Keratinocyte (primary cell): ENCODE data around the gene ARHGEF37. TPM values are rescaled to one million over a fixed set of nuclear protein-coding genes. Genes with fewer than 3 reads are reported as not detected.
"Not testable (repeated sequence)": the region's sequence is repeated elsewhere in the genome, so short reads cannot be mapped to it uniquely, and the experiment has no call there.

Experiments
- DNase-seq: peaks from one replicate; pipeline ENCODE4 v3.0.0-alpha.2; 2011; ENCODE audit warnings: low read depth, missing footprints, low spot score
- FAIRE-seq: peaks from 2 replicates; lab custom pipeline; 2011; peaks lifted over from hg19 to GRCh38; lab: Jason Lieb, UNC
- H2AFZ ChIP-seq: 2 replicates; pipeline ENCODE4 v1.6.0; 2012; ENCODE audit warnings: low read length, control low read depth, inconsistent platforms; ENCODE audit not compliant: control insufficient read depth
- H3K27ac ChIP-seq: 2 replicates; pipeline ENCODE4 v1.5.1; 2011; ENCODE audit warnings: low read length; ENCODE audit not compliant: control insufficient read depth, insufficient read depth
- H3K27me3 ChIP-seq: 3 replicates; pipeline ENCODE4 v1.6.0; 2011; ENCODE audit warnings: low read length; ENCODE audit not compliant: control insufficient read depth, insufficient read depth; ENCODE audit errors: extremely low read depth
- H3K36me3 ChIP-seq, 2 experiments: 2 replicates in 1 of 2; 3 replicates in 1 of 2; pipeline ENCODE4 v1.5.1; 2011; ENCODE audit warnings: low read length in 2 of 2, mild to moderate bottlenecking in 1 of 2; ENCODE audit not compliant: control insufficient read depth in 2 of 2, insufficient read depth in 2 of 2; ENCODE audit errors: extremely low read depth in 1 of 2
- H3K4me1 ChIP-seq: 3 replicates; pipeline ENCODE4 v1.5.1; 2011; ENCODE audit warnings: low read length; ENCODE audit not compliant: control insufficient read depth, insufficient read depth; ENCODE audit errors: extremely low read depth
- H3K4me2 ChIP-seq: 3 replicates; pipeline ENCODE4 v1.6.0; 2011; ENCODE audit warnings: low read depth, low read length; ENCODE audit not compliant: control insufficient read depth, insufficient read depth; ENCODE audit errors: extremely low read depth
- H3K4me3 ChIP-seq, 3 experiments: fragments of 200-600 bp in 1 of 3; sonication (generic) in 1 of 3; 2 replicates in 2 of 3; 3 replicates in 1 of 3; pipeline ENCODE4 v1.5.1; 2011 to 2016; ENCODE audit warnings: low read length in 3 of 3, mild to moderate bottlenecking in 3 of 3, control low read depth in 2 of 3, inconsistent platforms in 1 of 3, low read depth in 1 of 3, mixed read lengths in 1 of 3, mixed run types in 1 of 3, moderate library complexity in 1 of 3; ENCODE audit not compliant: control insufficient read depth in 2 of 3, insufficient read depth in 2 of 3; ENCODE audit errors: extremely low read depth in 1 of 3
- H3K79me2 ChIP-seq: 2 replicates; pipeline ENCODE4 v1.6.0; 2012; ENCODE audit warnings: low read length; ENCODE audit not compliant: control insufficient read depth, insufficient read depth
- H3K9ac ChIP-seq: 3 replicates; pipeline ENCODE4 v1.6.0; 2011; ENCODE audit warnings: low read length; ENCODE audit not compliant: control insufficient read depth, insufficient read depth; ENCODE audit errors: extremely low read depth
- H3K9me1 ChIP-seq: 3 replicates; pipeline ENCODE4 v1.6.0; 2011; ENCODE audit warnings: low read length; ENCODE audit not compliant: control insufficient read depth, insufficient read depth; ENCODE audit errors: extremely low read depth
- H3K9me3 ChIP-seq: 2 replicates; pipeline ENCODE4 v1.5.1; 2012; ENCODE audit warnings: low read depth, low read length; ENCODE audit not compliant: control insufficient read depth
- H4K20me1 ChIP-seq: 3 replicates; pipeline ENCODE4 v1.6.0; 2011; ENCODE audit warnings: low read length; ENCODE audit not compliant: control insufficient read depth, insufficient read depth; ENCODE audit errors: extremely low read depth
- CTCF ChIP-seq, 3 experiments: IDR thresholded peaks in 1 of 3; conservative IDR thresholded peaks in 1 of 3; optimal IDR thresholded peaks in 1 of 3; 2 replicates in 2 of 3; 3 replicates in 1 of 3; pipeline versions ENCODE3 to v1.5.1; 2011; ENCODE audit warnings: low read length in 3 of 3, mild to moderate bottlenecking in 3 of 3, moderate library complexity in 2 of 3, control low read depth in 1 of 3, inconsistent platforms in 1 of 3; ENCODE audit not compliant: insufficient read depth in 2 of 3; ENCODE audit errors: extremely low read depth in 1 of 3
- EZH2 ChIP-seq: IDR thresholded peaks from one replicate; pipeline ENCODE4 v1.6.1; 2012; ENCODE audit warnings: inconsistent platforms, mild to moderate bottlenecking, low read length, moderate library complexity
- dilution Hi-C: fragments of 300-500 bp; cut with MboI; formaldehyde crosslinking; loops from one replicate; pipeline ENCODE4 v1.7.0; 2020; ENCODE audit warnings: low sequenced_read_pairs; ENCODE audit not compliant: extremely low pct_ligation_motif_present
- polyA plus RNA-seq, 5 experiments: library from polyadenylated mRNA; depleted of rRNA in 3 of 5; stranded (reverse) in 3 of 5; stranded (forward) in 1 of 5; unstranded in 1 of 5; fragments of >200 nt; gene quantifications; 1 replicate in 1 of 5; 2 replicates in 3 of 5; 3 replicates in 1 of 5; pipeline versions ENCODE4 v1.2.1 to v1.2.3, GENCODE V29; 2011 to 2012; ENCODE audit warnings: missing spikeins in 2 of 5, low read depth in 1 of 5, low replicate concordance in 1 of 5

ARHGEF37 gene
- polyA plus RNA-seq, 1 donor (not counting 4 experiments of a cell fraction or from before 2014, with no cell fraction given), result 8.7 TPM

- no peak for FAIRE-seq
- TF ChIP-seq EZH2 (no peak), CTCF (optimal IDR thresholded peaks at IDR 0.05 in 1 of 3, IDR thresholded peaks at IDR 0.05 in 1 of 3, conservative IDR thresholded peaks at IDR 0.05 in 1 of 3; ENCODE audit: extremely low read depth in 1 of 3, insufficient read depth in 2 of 3, low read length in 3 of 3) (no peak)
- H3K27ac ChIP-seq, result no peak overlapping the region
- no peaks in the 10 kb centered on the region for H3K9me3 ChIP-seq
- DNase-seq, result no peak
- no peaks in the 10 kb centered on the region for H3K27me3 ChIP-seq
- no peak overlapping the region for H3K4me2 ChIP-seq
- H3K36me3 ChIP-seq, result peaks cover 0 to 8% of the 10 kb centered on the region in 2 experiments
- no peaks in the 10 kb centered on the region for H3K79me2 ChIP-seq
- no peak overlapping the region for H3K9ac ChIP-seq
- no peaks in the 10 kb centered on the region for H4K20me1 ChIP-seq
- no peak overlapping the region for H2AFZ ChIP-seq
- no peak overlapping the region for H3K4me3 ChIP-seq
- H3K4me1 ChIP-seq, result peaks cover 8% of the 10 kb centered on the region
- no peaks in the 10 kb centered on the region for H3K9me1 ChIP-seq
- dilution Hi-C loops, result no loop called here
Observed at GRCh38 chr5:149597618-149598017, 16.3 kb downstream of the ARHGEF37 start.

GRCh38 chr5:149598234-149598633 lies 16.9 kb downstream of the ARHGEF37 start:
- H3K36me3 ChIP-seq, H3K9me3 ChIP-seq, H3K4me1 ChIP-seq, H3K4me3 ChIP-seq, dilution Hi-C loops, H2AFZ ChIP-seq, H3K27me3 ChIP-seq, H3K9me1 ChIP-seq, H4K20me1 ChIP-seq, DNase-seq, H3K4me2 ChIP-seq, H3K9ac ChIP-seq, H3K27ac ChIP-seq, H3K79me2 ChIP-seq, FAIRE-seq: not testable (repeated sequence)

GRCh38 chr5:149598966-149599365 lies 17.7 kb downstream of the ARHGEF37 start:
- no peaks in the 10 kb centered on the region for H4K20me1 ChIP-seq
- H3K4me2 ChIP-seq, result no peak overlapping the region
- H3K4me1 ChIP-seq, result peaks cover 15% of the 10 kb centered on the region
- no peak overlapping the region for H3K9ac ChIP-seq
- no peak for DNase-seq
- no peaks in the 10 kb centered on the region for H3K9me1 ChIP-seq
- no peaks in the 10 kb centered on the region for H3K9me3 ChIP-seq
- peaks cover 0 to 8% of the 10 kb centered on the region in 2 experiments for H3K36me3 ChIP-seq
- dilution Hi-C loops, result no loop called here
- no peaks in the 10 kb centered on the region for H3K79me2 ChIP-seq
- peak in 1 of 3 experiments; percentile 7 for TF ChIP-seq CTCF (optimal IDR thresholded peaks at IDR 0.05 in 1 of 3, IDR thresholded peaks at IDR 0.05 in 1 of 3, conservative IDR thresholded peaks at IDR 0.05 in 1 of 3; ENCODE audit: extremely low read depth in 1 of 3, insufficient read depth in 2 of 3, low read length in 3 of 3)
- TF ChIP-seq EZH2, result no peak
- H3K27me3 ChIP-seq, result no peaks in the 10 kb centered on the region
- no peak overlapping the region for H3K4me3 ChIP-seq
- no peak overlapping the region for H2AFZ ChIP-seq
- FAIRE-seq, result no peak
- no peak overlapping the region for H3K27ac ChIP-seq
